ENCODE measurements around the gene NCKAP5. TPM values are rescaled to one million over a fixed set of nuclear protein-coding genes. Genes with fewer than 3 reads are reported as not detected.

NCKAP5 gene
- total and polyA plus RNA-seq, 4 donors: 2.3 to 20.2 (median 8.1) TPM

DNA sequence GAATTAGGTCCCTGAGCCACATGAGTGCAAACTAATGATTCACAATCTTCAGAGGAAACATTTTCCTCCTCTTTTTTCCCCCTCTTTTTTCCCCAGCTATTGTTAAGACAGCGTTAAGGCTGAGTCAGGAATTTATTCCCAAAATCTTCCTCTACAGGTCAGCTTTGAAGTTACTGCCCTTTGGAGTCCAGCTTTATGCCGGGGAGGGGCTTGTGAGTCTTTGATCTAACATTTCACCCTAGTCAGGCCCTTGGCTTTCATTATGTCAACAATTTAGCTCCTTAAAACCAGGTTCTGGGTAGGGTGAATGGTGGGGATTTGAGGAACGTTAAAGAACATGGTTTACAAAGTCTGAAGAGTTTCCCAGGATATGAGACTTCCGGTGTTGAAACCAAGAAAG is 807.3 kb downstream of the NCKAP5 start:
- Histone ChIP-seq H3K9me3 (ENCODE audit: control insufficient read depth in 4 of 4, insufficient read depth in 3 of 4, low read length in 3 of 4) (no peaks in the 10 kb centered on the region), H3K27me3 (ENCODE audit: control insufficient read depth in 3 of 3, insufficient read depth in 3 of 3, low read length in 2 of 3) (no peaks in the 10 kb centered on the region), H3K4me1 (ENCODE audit: control insufficient read depth in 5 of 5, insufficient read depth in 5 of 5, low read length in 5 of 5) (no peaks in the 10 kb centered on the region), H3K9ac (ENCODE audit: insufficient read depth in 1 of 2, low read length in 2 of 2) (no peak overlapping the region), H3K36me3 (ENCODE audit: control insufficient read depth in 4 of 4, insufficient read depth in 4 of 4, low read length in 4 of 4) (peaks cover 0 to 2% (median 0%) of the 10 kb centered on the region in 4 donors), H3K4me3 (no peak overlapping the region), H3K27ac (ENCODE audit: low read depth in 1 of 2, low read length in 1 of 2) (no peak overlapping the region)
- ATAC-seq (ENCODE audit: insufficient read depth, low FRiP score): no peak
- no peak for DNase-seq
- TF ChIP-seq, protein P1, sequence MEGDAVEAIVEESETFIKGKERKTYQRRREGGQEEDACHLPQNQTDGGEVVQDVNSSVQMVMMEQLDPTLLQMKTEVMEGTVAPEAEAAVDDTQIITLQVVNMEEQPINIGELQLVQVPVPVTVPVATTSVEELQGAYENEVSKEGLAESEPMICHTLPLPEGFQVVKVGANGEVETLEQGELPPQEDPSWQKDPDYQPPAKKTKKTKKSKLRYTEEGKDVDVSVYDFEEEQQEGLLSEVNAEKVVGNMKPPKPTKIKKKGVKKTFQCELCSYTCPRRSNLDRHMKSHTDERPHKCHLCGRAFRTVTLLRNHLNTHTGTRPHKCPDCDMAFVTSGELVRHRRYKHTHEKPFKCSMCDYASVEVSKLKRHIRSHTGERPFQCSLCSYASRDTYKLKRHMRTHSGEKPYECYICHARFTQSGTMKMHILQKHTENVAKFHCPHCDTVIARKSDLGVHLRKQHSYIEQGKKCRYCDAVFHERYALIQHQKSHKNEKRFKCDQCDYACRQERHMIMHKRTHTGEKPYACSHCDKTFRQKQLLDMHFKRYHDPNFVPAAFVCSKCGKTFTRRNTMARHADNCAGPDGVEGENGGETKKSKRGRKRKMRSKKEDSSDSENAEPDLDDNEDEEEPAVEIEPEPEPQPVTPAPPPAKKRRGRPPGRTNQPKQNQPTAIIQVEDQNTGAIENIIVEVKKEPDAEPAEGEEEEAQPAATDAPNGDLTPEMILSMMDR (IDR thresholded peaks at IDR 0.05; ENCODE audit: control extremely low read depth, extremely low read depth): no peak
- 56 to 65% methylated on average over 4 of the region's 4 CpGs for WGBS, 2 donors

DNA sequence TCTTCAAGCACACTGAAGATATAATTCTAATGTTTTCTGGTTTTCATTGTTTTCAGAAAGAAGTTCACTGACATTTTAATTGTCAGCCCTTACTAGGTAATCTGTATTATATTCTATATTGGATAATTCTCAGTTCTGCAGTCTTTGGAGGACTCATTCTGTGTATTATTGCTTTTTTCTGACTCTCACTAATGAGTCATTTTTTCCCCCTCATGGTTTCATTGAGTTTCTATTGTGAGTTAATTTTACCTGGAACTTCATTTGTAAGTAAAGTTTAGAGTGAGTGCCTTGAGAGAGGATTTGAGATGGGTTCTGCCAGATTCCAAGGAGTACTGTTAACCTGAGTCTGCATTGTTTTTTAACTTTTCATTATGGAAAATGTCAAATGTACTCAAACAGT is 807.9 kb downstream of the NCKAP5 start:
- Histone ChIP-seq H3K4me3 (no peak overlapping the region), H3K9me3 (ENCODE audit: control insufficient read depth in 4 of 4, insufficient read depth in 3 of 4, low read length in 3 of 4) (no peaks in the 10 kb centered on the region), H3K36me3 (ENCODE audit: control insufficient read depth in 4 of 4, insufficient read depth in 4 of 4, low read length in 4 of 4) (peaks cover 0 to 2% (median 0%) of the 10 kb centered on the region in 4 donors), H3K27me3 (ENCODE audit: control insufficient read depth in 3 of 3, insufficient read depth in 3 of 3, low read length in 2 of 3) (no peaks in the 10 kb centered on the region), H3K9ac (ENCODE audit: insufficient read depth in 1 of 2, low read length in 2 of 2) (no peak overlapping the region), H3K27ac (ENCODE audit: low read depth in 1 of 2, low read length in 1 of 2) (no peak overlapping the region), H3K4me1 (ENCODE audit: control insufficient read depth in 5 of 5, insufficient read depth in 5 of 5, low read length in 5 of 5) (no peaks in the 10 kb centered on the region)
- DNase-seq (no peak), ATAC-seq (ENCODE audit: insufficient read depth, low FRiP score) (no peak)
- TF ChIP-seq, protein P1 (IDR thresholded peaks at IDR 0.05; ENCODE audit: control extremely low read depth, extremely low read depth): no peak

DNA sequence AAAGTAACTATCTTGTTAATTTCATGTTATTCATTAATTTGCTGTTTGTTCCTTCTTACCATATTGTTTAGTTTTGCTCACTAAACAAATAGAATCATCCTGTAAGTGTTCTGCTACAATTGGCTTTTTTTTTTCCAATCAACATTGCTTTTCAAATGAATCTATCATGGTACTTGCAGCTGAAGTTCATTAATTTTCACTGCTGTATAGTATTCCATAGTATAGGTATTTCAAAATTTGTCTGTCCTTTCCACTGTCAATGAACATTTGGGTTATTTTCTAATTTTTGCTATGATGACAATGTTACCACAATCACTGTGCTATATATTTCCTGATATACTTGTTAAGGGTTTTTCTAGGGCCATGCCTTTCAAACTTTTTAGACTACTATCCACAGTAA is 809.3 kb downstream of the NCKAP5 start:
- Histone ChIP-seq H3K4me1 (ENCODE audit: control insufficient read depth in 5 of 5, insufficient read depth in 5 of 5, low read length in 5 of 5) (peaks cover 0 to 1% (median 0%) of the 10 kb centered on the region in 5 donors), H3K27ac (ENCODE audit: low read depth in 1 of 2, low read length in 1 of 2) (no peak overlapping the region), H3K36me3 (ENCODE audit: control insufficient read depth in 4 of 4, insufficient read depth in 4 of 4, low read length in 4 of 4) (peaks cover 0 to 2% (median 0%) of the 10 kb centered on the region in 4 donors), H3K4me3 (no peak overlapping the region), H3K27me3 (ENCODE audit: control insufficient read depth in 3 of 3, insufficient read depth in 3 of 3, low read length in 2 of 3) (no peaks in the 10 kb centered on the region), H3K9me3 (ENCODE audit: control insufficient read depth in 4 of 4, insufficient read depth in 3 of 4, low read length in 3 of 4) (no peaks in the 10 kb centered on the region), H3K9ac (ENCODE audit: insufficient read depth in 1 of 2, low read length in 2 of 2) (no peak overlapping the region)
- TF ChIP-seq, protein P1 (IDR thresholded peaks at IDR 0.05; ENCODE audit: control extremely low read depth, extremely low read depth): no peak
- no peak for ATAC-seq (ENCODE audit: insufficient read depth, low FRiP score)
- no peak for DNase-seq

DNA sequence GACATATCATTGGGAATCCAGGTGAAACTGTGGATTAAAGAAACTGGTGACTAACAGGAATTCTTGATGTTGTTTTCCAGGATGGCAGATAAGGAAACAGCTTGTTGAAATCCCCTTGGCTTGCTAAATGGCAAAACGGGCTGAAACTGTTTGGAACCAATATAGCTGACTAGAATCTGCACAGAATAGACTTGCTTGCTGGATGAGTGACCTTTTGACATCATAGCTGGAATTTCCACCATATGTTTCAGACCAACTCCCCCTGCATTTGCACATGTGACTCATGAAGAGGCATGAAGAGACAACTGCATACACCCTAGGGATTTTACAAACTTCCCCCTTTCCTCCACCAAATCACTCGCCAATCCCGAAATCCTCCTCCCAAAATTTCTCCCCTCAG is 810.6 kb downstream of the NCKAP5 start:
- Histone ChIP-seq H3K4me1 (ENCODE audit: control insufficient read depth in 5 of 5, insufficient read depth in 5 of 5, low read length in 5 of 5) (peaks cover 0 to 1% (median 0%) of the 10 kb centered on the region in 5 donors), H3K27ac (ENCODE audit: low read depth in 1 of 2, low read length in 1 of 2) (no peak overlapping the region), H3K9me3 (ENCODE audit: control insufficient read depth in 4 of 4, insufficient read depth in 3 of 4, low read length in 3 of 4) (peaks cover 0 to 4% (median 0%) of the 10 kb centered on the region in 4 donors), H3K9ac (ENCODE audit: insufficient read depth in 1 of 2, low read length in 2 of 2) (no peak overlapping the region), H3K4me3 (no peak overlapping the region), H3K27me3 (ENCODE audit: control insufficient read depth in 3 of 3, insufficient read depth in 3 of 3, low read length in 2 of 3) (no peaks in the 10 kb centered on the region), H3K36me3 (ENCODE audit: control insufficient read depth in 4 of 4, insufficient read depth in 4 of 4, low read length in 4 of 4) (no peaks in the 10 kb centered on the region)
- ATAC-seq (ENCODE audit: insufficient read depth, low FRiP score) (no peak), DNase-seq (peak in 1 of 3 donors; percentile 19)
- WGBS, 2 donors: 71 to 74% methylated on average over 3 of the region's 3 CpGs
- TF ChIP-seq, protein P1 (IDR thresholded peaks at IDR 0.05; ENCODE audit: control extremely low read depth, extremely low read depth): no peak

All from lung (tissue), 12 donors.